KG1 (cell line): ENCODE results near the gene TMCC1.
A peak's percentile ranks its signal among the peaks of the same experiment; 100 is the strongest.
"Not testable (repeated sequence)": the region's sequence is repeated elsewhere in the genome, so short reads cannot be mapped to it uniquely, and the experiment has no call there.

Experiments used
- DNase-seq: peaks from one replicate; lab custom pipeline; 2025; lab: John Stamatoyannopoulos, UW

Gene TMCC1

DNA sequence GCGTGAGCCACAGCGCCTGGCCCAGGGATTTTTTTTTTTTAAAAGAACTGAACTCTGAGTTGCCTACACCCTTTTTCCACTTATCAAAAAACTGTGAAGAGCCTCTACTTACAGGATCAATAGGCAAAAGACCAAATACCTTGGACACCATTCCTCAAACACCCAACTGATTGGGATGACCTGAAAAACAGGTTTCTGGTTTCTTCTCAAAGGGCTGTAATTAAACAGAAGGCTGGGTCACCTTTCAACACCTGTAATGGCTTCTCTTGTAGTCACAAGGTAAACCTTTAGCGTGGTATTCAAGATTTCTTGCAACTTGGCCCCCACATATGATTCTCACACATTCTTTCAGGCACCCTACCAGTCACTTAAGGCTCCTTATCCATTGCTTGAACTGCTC lies 248.7 kb downstream of the TMCC1 start:
- DNase-seq, result no peak

- not testable (repeated sequence) for DNase-seq
Measured at GRCh38 chr3:129641567-129642260, 251.8 kb downstream of the TMCC1 start.

- not testable (repeated sequence) for DNase-seq
Measured at GRCh38 chr3:129640985-129641384, 252.5 kb downstream of the TMCC1 start.

DNA sequence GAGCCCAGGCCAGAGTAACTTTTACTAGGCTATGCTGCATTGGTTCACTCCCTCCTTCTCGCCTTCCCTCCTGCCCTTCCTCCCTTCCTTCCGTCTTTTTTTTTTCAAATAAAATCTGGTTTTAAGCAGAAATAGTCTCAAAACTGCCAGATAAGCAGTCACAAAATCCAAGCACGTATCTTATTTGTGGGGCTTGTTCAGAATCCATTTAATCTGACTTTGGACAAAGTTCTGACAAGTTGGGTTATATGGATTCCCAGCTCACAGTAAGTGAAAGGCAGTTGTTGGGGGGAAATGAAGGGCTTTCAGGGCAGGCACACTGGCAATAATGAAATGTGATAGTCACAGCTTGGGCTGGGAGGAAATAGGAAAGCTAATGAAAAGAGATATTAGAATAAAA lies 255.0 kb downstream of the TMCC1 start:
- DNase-seq, result no peak

- DNase-seq, result no peak
Measured at GRCh38 chr3:129636082-129636481, 257.4 kb downstream of the TMCC1 start.

GRCh38 chr3:129635656-129636055 lies 257.9 kb downstream of the TMCC1 start:
- no peak for DNase-seq

DNA sequence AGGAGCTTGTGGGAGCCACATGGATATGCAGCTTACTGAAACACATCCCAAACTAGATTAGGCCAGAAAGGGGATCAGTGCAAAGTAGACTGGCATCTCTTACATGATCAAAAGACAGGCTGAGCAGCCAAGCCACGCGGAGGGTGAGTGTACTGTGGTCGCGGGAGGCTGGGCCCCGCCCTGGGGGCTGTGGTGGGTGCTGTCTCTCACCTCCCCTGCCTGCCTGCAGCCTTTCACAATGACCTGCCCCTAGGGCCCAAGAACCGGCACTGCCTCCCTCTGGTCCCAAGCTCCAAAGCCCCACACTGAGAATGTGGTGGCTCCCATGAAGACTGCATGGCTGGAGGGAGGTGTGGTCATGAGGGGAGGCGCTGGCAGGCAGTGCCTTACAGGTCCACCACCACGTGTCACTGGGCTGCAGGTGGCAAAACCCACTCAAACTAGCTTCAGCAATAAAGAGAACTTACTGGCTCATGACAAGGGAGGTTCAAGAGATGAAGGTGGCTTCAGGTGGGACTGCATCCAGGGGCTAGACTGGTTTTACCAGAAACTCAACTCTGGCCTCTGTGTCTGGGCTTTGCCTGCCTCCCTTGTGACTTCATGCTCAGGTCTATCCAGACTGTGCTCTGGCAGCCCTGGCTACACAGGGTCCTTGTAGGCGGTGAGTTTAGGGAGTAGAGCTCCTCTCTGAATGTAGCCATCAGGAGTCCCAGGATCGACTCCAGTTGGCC lies 259.6 kb downstream of the TMCC1 start:
- DNase-seq, result no peak

DNA sequence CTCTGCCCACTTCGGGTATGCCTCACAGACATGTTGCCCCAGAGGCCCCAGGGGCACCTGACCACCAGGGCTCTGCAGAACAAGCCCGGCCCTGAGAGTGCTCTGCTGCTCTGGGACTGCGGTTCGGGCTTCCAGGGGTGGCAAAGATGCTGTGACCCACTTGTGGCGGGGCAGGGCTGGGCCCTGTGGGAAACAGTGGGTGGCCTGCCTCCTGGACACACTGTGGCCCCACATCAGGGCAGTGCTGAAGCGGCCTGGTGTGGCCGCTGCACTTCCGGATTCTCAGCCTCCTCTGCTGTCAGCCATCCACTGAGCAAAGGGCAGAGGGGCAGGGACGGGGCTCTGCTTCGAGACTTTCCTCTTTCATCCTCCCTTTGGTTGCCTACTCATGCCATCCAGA lies 260.5 kb downstream of the TMCC1 start:
- no peak for DNase-seq

DNA sequence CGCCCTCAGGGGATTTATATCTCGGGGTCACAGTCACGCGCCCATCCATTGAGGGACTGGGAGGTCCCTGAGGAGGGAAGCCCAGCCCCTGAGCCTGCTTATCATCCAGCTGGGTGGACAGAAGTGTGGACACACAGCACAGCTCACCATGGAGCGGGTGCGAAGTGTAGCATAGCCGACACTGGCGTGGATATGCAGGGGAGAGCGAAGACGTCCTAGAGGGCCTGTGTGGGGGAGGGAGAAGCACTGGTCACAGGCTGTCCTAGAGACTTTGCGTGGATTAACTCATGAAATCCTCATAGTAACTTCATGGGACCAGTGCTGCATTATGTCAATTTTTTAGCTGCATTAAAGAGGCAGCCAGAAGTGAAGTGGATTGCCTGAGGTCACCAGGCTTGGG lies 261.0 kb downstream of the TMCC1 start:
- DNase-seq, result no peak

DNA sequence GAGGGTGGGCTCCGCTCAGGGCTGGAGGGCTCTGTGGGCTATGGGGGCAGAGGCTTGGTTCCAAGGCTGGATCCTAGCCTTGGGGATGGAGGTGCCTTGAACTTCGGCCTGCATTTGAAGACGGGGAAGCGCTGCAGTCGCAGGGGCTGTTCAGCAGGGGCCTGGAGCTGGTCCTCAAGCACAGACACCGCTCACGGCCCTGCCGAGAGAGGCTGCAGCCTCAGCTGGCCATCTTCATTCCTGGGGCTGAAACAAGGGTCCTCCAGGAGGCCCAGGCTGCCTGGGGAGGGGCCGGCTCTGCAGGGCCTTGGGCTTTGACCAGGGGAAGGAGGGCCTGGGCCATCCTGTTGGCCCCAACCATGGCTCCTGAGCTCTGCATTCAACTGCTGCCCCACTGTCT lies 261.5 kb downstream of the TMCC1 start:
- DNase-seq, result no peak

DNA sequence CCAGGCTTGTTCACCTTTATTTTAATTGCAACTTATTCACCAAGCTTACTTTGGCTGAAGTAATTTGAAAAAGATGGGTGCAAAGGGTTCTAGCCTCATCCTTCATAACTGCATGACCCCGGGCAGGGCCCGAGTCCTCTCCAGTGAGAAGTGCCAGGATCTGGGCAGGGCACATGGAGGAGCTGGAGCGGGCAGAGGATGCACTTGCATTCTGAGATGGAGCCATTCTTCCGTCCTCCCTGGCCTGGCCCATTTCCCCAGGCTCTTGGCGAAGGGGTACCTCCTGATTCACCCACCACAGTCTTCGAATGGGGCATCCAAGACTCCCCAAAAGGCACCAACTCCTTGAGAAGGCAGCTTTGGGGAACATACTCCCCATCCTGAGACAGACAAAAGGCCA lies 264.5 kb downstream of the TMCC1 start:
- no peak for DNase-seq

GRCh38 chr3:129628169-129628522 lies 265.4 kb downstream of the TMCC1 start:
- DNase-seq, result peak; percentile 80

- peak; percentile 80 for DNase-seq
Measured at GRCh38 chr3:129627350-129628168, 266.0 kb downstream of the TMCC1 start.

GRCh38 chr3:129626744-129627349 lies 266.7 kb downstream of the TMCC1 start:
- DNase-seq, result no peak

DNA sequence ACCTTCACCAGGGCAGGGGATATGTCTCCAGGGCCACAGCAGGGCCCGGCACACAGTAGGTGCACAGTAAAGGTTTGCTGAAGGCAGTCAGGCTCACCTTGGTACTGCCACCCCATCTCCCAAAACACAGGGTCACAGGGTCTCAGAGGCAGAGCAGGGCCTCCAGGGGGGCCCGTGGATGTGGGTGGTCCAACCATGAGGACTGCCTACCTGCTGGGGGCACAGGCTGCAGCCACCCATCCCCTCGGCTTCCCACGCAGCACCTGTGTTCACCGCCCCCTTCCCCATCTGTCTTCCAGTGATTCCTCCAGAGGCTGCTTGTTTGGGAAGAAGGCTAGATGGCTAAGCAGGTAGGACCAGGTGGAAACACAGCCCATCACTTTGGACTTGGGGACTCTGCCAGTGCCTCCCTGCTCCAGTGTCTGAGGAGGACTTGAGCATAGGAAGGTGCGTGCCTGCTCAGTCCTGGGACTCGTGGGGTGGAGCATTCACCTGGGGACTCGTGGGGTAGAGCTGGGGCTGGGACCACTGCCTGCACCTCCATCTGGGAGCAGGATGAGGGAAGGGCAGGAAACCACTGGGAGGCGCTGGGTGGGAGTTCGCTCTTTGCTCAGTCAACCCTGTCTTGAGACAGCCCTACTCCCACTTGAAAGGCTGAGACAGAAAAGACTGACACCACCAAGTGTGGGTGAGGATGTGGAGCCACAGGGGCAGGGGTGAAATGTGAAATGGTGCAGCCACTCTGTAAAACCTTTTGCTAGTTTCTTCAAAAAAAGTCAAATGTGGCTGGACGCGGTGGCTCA lies 268.2 kb downstream of the TMCC1 start:
- DNase-seq, result no peak

DNA sequence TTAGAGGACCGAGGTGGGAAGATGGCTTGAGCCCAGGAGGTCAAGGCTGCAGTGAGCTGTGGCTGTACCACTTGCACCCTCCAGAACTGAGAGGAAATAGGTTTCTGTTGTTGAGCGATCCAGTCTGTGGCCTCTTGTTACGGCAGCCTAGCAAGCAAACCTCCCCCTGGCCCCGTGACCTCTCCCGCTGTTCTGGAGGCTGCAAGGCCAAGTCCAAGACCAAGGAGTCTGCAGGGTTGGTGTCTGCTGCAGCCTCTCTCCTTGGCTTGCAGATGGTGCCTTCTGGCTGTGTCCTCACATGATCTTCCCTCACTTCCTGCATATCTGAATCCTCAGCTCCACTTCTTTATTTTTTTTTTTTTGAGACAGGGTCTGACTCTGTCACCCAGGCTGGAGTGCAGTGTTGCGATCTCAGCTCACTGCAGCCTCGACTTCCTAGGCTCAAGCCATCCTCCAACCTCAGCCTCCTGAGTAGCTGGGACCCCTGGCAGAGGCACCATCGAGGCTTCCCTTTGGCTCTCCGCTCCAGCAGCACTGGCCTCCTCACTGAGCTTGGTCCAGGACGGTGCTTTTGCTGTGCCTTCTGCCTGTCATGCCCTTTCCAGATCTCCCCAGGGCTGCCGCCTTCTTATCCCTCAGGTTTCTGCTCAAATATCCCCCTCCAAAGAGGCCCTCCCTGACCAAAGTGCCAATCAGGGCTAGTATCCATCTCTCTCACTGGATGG lies 269.0 kb downstream of the TMCC1 start:
- no peak for DNase-seq

DNA sequence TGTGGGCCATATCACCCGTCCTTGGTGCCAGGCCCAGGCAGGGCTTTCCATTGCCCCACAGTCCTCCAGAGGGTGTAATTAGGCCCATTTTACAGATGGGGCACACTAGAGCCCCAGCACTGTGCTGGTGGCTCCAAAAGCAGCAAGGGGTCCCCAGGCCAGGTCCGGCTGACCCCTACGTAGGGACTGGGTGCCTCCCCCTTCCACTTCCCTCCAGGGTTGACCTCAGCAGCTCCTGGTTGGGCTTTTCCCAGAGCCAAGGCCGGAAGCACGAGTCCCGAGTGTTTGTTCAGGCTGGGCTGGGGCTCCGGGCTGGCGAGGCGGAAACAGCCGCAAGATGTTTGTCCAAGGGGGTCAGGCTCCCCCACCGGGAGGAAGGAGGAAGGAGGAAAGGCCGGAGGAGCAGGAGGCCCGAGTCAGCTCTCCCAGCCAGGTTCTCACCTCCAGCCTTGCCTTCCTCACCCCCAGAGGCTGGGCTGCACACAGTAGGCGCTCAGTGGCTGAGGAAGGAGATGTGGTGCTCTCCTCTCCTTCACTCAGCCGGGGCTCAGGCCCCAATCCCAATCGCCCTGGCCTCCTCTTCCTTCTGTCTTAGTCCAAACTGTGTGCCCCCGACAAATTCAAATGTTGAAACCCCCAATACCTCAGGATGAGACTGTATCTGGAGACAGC lies 269.9 kb downstream of the TMCC1 start:
- no peak for DNase-seq

DNA sequence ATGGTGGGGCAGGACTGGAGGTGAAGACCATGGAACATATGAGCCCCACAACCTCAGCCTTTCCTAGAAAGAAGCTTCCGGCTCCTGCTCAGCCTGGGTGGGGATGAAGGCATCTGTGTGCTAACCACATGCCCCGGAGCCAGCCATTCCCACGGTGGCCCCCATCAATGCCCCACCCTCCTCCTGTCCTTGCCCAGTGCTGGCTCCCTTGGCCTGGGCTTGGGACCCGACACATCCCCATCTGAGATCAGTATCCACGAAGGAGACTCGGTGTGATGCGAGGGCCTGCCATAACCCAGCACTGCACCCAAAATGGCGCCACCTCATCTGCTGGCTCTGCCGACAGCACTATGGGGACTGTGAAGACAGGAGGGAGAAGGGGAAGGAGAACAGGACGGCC lies 270.6 kb downstream of the TMCC1 start:
- DNase-seq, result no peak

DNA sequence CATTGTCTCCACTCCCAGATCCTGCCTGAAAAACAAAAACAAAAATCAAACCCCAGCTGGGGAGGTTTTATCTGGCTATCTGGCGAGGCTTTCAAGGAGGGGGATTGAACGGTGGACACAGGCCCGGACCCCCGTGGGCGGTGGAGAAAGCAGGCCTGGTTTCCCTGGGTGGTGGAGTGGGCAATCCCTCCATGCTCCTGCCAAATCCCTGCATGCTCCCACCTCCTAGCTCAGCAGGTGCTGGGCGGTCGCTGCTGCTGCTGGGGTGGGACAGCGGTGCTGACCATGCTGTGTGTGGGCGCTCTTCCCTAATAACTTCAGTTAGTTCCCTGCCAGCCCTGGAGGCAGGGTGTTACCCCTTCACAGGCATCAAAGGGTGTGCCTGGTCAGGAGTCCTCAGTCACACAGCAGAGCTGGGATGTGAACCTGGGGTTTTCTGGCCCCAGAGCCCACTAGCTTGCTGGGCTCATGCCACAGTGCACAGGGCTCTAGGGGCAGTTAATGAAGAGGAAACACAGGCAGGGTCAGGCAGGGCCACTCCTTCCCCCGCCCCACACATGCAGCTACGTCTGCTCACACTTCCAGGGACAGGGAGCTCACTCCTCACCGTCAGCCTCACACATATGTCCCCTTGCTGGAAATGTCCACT lies 271.2 kb downstream of the TMCC1 start:
- DNase-seq, result no peak
